ENCODE data around the gene NAT16. TPM values are rescaled to one million over a fixed set of nuclear protein-coding genes. Genes with fewer than 3 reads are reported as not detected.
"Not testable (repeated sequence)": the region's sequence is repeated elsewhere in the genome, so short reads cannot be mapped to it uniquely, and the experiment has no call there.

Gene NAT16
- total RNA-seq, 1 experiment from 2014 or later, result not detected

GRCh38 chr7:101133621-101134398 is 46.3 kb downstream of the NAT16 start:
- intact Hi-C loops (cut with micrococcal nuclease; ENCODE audit: unreplicated experiment), result no loop called here
- DNase-seq, result no peak
- H3K27ac Mint-ChIP-seq (ENCODE audit: unreplicated experiment), result no peak overlapping the region
- H3K27me3 Mint-ChIP-seq (ENCODE audit: insufficient read depth, unreplicated experiment), result peaks cover 3% of the 10 kb centered on the region
- no peaks in the 10 kb centered on the region for H3K9me3 ChIP-seq
- no peak overlapping the region for H3K4me3 Mint-ChIP-seq (ENCODE audit: unreplicated experiment)
- peaks cover 5% of the 10 kb centered on the region; the same call in 1 of the 2 replicates for H3K4me1 ChIP-seq
- CTCF ChIA-PET, result no interaction called here
- H3K27me3 ChIP-seq (replicated peaks; ENCODE audit: control insufficient read depth, insufficient read depth, low read length), result no peaks in the 10 kb centered on the region
- H3K4me1 Mint-ChIP-seq (ENCODE audit: low read depth, unreplicated experiment), result peaks cover 4% of the 10 kb centered on the region
- POLR2A ChIA-PET, result interaction anchor here (0.5 kb wide), 1 partner anchor 45 kb away, joined by 11 read pairs; no protein-coding TSS in a partner anchor
- peaks cover 6% of the 10 kb centered on the region for H3K36me3 Mint-ChIP-seq (ENCODE audit: insufficient read depth, unreplicated experiment)
- no peaks in the 10 kb centered on the region for H3K9me3 Mint-ChIP-seq (ENCODE audit: unreplicated experiment)
- TF ChIP-seq, protein P1, sequence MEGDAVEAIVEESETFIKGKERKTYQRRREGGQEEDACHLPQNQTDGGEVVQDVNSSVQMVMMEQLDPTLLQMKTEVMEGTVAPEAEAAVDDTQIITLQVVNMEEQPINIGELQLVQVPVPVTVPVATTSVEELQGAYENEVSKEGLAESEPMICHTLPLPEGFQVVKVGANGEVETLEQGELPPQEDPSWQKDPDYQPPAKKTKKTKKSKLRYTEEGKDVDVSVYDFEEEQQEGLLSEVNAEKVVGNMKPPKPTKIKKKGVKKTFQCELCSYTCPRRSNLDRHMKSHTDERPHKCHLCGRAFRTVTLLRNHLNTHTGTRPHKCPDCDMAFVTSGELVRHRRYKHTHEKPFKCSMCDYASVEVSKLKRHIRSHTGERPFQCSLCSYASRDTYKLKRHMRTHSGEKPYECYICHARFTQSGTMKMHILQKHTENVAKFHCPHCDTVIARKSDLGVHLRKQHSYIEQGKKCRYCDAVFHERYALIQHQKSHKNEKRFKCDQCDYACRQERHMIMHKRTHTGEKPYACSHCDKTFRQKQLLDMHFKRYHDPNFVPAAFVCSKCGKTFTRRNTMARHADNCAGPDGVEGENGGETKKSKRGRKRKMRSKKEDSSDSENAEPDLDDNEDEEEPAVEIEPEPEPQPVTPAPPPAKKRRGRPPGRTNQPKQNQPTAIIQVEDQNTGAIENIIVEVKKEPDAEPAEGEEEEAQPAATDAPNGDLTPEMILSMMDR (IDR thresholded peaks at IDR 0.05; ENCODE audit: insufficient read depth in 1 of 2, low read depth in 1 of 2, low read length in 1 of 2, severe bottlenecking in 1 of 2, unreplicated experiment in 1 of 2), result no peak
- H3K36me3 ChIP-seq (ENCODE audit: control insufficient read depth, insufficient read depth, low read length), result no peaks in the 10 kb centered on the region
- H3K4me3 ChIP-seq (ENCODE audit: low read depth, low read length), result no peak overlapping the region
- no TSS peak for BruUV-seq (replicated peaks)

DNA sequence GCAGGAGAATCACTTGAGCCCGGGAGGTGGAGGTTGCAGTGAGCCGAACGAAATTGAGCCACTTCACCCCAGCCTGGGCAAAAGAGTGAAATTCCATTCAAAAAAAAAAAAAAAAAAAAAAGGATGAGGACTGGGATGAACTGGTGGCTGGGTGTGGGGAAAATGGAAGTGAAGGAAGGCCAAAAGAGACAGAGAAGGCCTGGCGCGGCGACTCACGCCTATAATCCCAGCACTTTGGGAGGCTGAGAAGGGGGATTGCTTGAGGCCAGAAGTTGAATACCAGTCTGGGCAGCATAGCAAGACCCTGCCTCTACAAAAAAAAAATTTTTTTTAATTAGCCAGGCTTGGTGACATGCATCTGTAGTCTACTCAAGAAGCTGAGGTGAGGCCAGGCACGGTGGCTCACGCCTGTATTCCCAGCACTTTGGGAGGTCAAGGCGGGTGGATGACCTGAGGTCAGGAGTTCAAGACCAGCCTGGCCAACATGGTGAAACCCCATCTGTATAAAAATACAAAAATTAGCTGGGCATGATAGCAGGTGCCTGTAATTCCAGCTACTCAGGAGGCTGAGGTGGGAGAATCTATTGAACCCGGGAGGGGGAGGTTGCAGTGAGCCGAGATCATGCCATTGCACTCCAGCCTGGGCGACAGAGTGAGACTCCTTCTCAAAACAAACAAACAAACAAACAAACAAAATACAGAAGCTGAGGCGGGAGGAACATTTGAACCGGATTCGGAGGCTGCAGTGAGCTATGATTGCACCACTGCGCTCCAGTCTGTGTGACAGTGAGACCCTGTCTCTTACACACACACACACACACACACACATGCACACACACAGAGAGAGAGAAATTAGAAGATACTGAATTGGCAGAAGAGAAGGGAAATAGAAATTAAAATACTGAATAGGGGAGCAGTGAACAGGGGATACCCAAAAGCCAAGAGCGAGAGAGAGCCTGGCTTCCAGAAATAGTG is 47.2 kb downstream of the NAT16 start:
- H3K4me3 ChIP-seq (ENCODE audit: low read depth, low read length); H3K36me3 ChIP-seq (ENCODE audit: control insufficient read depth, insufficient read depth, low read length); H3K4me1 ChIP-seq; H3K4me3 Mint-ChIP-seq (ENCODE audit: unreplicated experiment); H3K9me3 Mint-ChIP-seq (ENCODE audit: unreplicated experiment); intact Hi-C loops (cut with micrococcal nuclease; ENCODE audit: unreplicated experiment); H3K36me3 Mint-ChIP-seq (ENCODE audit: insufficient read depth, unreplicated experiment); H3K9me3 ChIP-seq; BruUV-seq (replicated peaks); CTCF ChIA-PET; H3K27ac Mint-ChIP-seq (ENCODE audit: unreplicated experiment); H3K27me3 Mint-ChIP-seq (ENCODE audit: insufficient read depth, unreplicated experiment); H3K27me3 ChIP-seq (replicated peaks; ENCODE audit: control insufficient read depth, insufficient read depth, low read length); H3K4me1 Mint-ChIP-seq (ENCODE audit: low read depth, unreplicated experiment); DNase-seq: not testable (repeated sequence)
- POLR2A ChIA-PET, result interaction anchor here (0.5 kb wide), 2 partner anchors 46 to 175 kb away, joined by 6 to 11 read pairs; no protein-coding TSS in a partner anchor

- Histone ChIP-seq H3K4me3 (ENCODE audit: low read depth, low read length) (no peak overlapping the region), H3K4me1 (no peaks in the 10 kb centered on the region), H3K27me3 (replicated peaks; ENCODE audit: control insufficient read depth, insufficient read depth, low read length) (no peaks in the 10 kb centered on the region), H3K36me3 (ENCODE audit: control insufficient read depth, insufficient read depth, low read length) (no peaks in the 10 kb centered on the region), H3K9me3 (no peaks in the 10 kb centered on the region)
- intact Hi-C loops (cut with micrococcal nuclease; ENCODE audit: unreplicated experiment), result no loop called here
- Mint-ChIP-seq H3K27me3 (ENCODE audit: insufficient read depth, unreplicated experiment) (peaks cover 3% of the 10 kb centered on the region), H3K4me1 (ENCODE audit: low read depth, unreplicated experiment) (peaks cover 9% of the 10 kb centered on the region), H3K4me3 (ENCODE audit: unreplicated experiment) (no peak overlapping the region), H3K9me3 (ENCODE audit: unreplicated experiment) (no peaks in the 10 kb centered on the region), H3K27ac (ENCODE audit: unreplicated experiment) (no peak overlapping the region), H3K36me3 (ENCODE audit: insufficient read depth, unreplicated experiment) (no peaks in the 10 kb centered on the region)
- POLR2A ChIA-PET, result no interaction called here
- DNase-seq, result no peak
- TF ChIP-seq, protein P1 (IDR thresholded peaks at IDR 0.05; ENCODE audit: insufficient read depth in 1 of 2, low read depth in 1 of 2, low read length in 1 of 2, severe bottlenecking in 1 of 2, unreplicated experiment in 1 of 2), result no peak
- CTCF ChIA-PET, result interaction anchor here (0.6 to 1.1 kb wide), 2 partner anchors 14 to 171 kb away, joined by 3 to 4 read pairs; no protein-coding TSS in a partner anchor
- no TSS peak for BruUV-seq (replicated peaks)
Measured at GRCh38 chr7:101129603-101130117, 50.4 kb downstream of the NAT16 start.
